H1 (cell line): ENCODE results near the gene POU2F1. TPM values are rescaled to one million over a fixed set of nuclear protein-coding genes. Genes with fewer than 3 reads are reported as not detected.

ENCODE experiments used
- ATF3 ChIP-seq: IDR thresholded peaks from 2 replicates; pipeline ENCODE4 v1.6.1; 2011; ENCODE audit warnings: low read depth, mild to moderate bottlenecking, low read length; ENCODE audit not compliant: insufficient read depth
- BACH1 ChIP-seq: IDR thresholded peaks from 2 replicates; pipeline ENCODE4 v1.6.1; 2012; ENCODE audit warnings: low read length, improper control_type of control experiment
- CBX5 ChIP-seq: fragments of 300-800, 300-1000 bp; sonication (generic); IDR thresholded peaks from 2 replicates; pipeline ENCODE4 v1.7.1; 2016; ENCODE audit warnings: antibody characterized with exemption, low read length, low read depth
- CBX8 ChIP-seq: fragments of 300-800, 300-1000 bp; sonication (generic); IDR thresholded peaks from 2 replicates; pipeline ENCODE4 v1.7.1; 2016; ENCODE audit warnings: low read depth, low read length, borderline replicate concordance
- CHD2 ChIP-seq: IDR thresholded peaks from 2 replicates; pipeline ENCODE4 v1.6.1; 2012; ENCODE audit warnings: low read length, improper control_type of control experiment
- CREB1 ChIP-seq: IDR thresholded peaks from 2 replicates; pipeline ENCODE4 v1.6.1; 2012; ENCODE audit warnings: inconsistent platforms
- CTBP2 ChIP-seq: IDR thresholded peaks from 2 replicates; pipeline ENCODE4 v1.7.0; 2011; ENCODE audit warnings: borderline replicate concordance, mild to moderate bottlenecking, moderate library complexity, mixed read lengths, low read length; ENCODE audit not compliant: insufficient read depth, insufficient read length
- EP300 ChIP-seq, 2 experiments: IDR thresholded peaks; 1 replicate in 1 of 2; 2 replicates in 1 of 2; pipeline ENCODE4 v1.6.1; 2011 to 2012; ENCODE audit warnings: low read depth in 2 of 2, low read length in 2 of 2, mild to moderate bottlenecking in 2 of 2, borderline replicate concordance in 1 of 2, inconsistent platforms in 1 of 2, moderate library complexity in 1 of 2
- GABPA ChIP-seq: IDR thresholded peaks from 2 replicates; pipeline ENCODE4 v1.6.1; 2011; ENCODE audit warnings: mild to moderate bottlenecking, low read length, moderate library complexity, borderline replicate concordance; ENCODE audit not compliant: insufficient read depth
- JUN ChIP-seq: IDR thresholded peaks from 2 replicates; pipeline ENCODE4 v1.6.1; 2011; ENCODE audit warnings: low read depth, mild to moderate bottlenecking, improper control_type of control experiment, low read length
- MAFK ChIP-seq: IDR thresholded peaks from 2 replicates; pipeline ENCODE4 v1.6.1; 2012; ENCODE audit warnings: low read depth, mild to moderate bottlenecking, improper control_type of control experiment, low read length
- MAX ChIP-seq: IDR thresholded peaks from 2 replicates; pipeline ENCODE4 v1.6.1; 2012; ENCODE audit warnings: inconsistent platforms
- POLR2AphosphoS5 ChIP-seq: IDR thresholded peaks from 2 replicates; pipeline ENCODE4 v1.6.1; 2011; ENCODE audit warnings: low read depth, low read length
- POU5F1 ChIP-seq: IDR thresholded peaks from 2 replicates; pipeline ENCODE4 v1.6.1; 2011; ENCODE audit warnings: low read depth, mild to moderate bottlenecking, low read length, moderate library complexity
- RBBP5 ChIP-seq: IDR thresholded peaks from 2 replicates; pipeline ENCODE4 v1.7.1; 2012; ENCODE audit warnings: low read depth, mild to moderate bottlenecking, inconsistent platforms, low read length, moderate library complexity, borderline replicate concordance
- SAP30 ChIP-seq: fragments of 300-600 bp; sonication (generic); IDR thresholded peaks from 2 replicates; pipeline ENCODE4 v1.7.1; 2012; ENCODE audit warnings: low read length, moderate library complexity, mild to moderate bottlenecking, inconsistent platforms; ENCODE audit not compliant: insufficient read depth, insufficient replicate concordance
- SIX5 ChIP-seq: IDR thresholded peaks from 2 replicates; pipeline ENCODE4 v1.6.1; 2011; ENCODE audit warnings: mild to moderate bottlenecking, low read depth, low read length
- SP2 ChIP-seq: IDR thresholded peaks from 2 replicates; pipeline ENCODE4 v1.6.1; 2012; ENCODE audit warnings: mild to moderate bottlenecking, low read length, inconsistent platforms
- SUZ12 ChIP-seq: fragments of 200-600 bp; sonication (generic); IDR thresholded peaks from 2 replicates; pipeline ENCODE4 v1.6.1; 2012; ENCODE audit warnings: mild to moderate bottlenecking, inconsistent platforms, low read length, moderate library complexity, mixed read lengths
- TAF1 ChIP-seq: IDR thresholded peaks from 2 replicates; pipeline ENCODE4 v1.6.1; 2011; ENCODE audit warnings: mild to moderate bottlenecking, low read depth, low read length
- TCF12 ChIP-seq: IDR thresholded peaks from 2 replicates; pipeline ENCODE4 v1.6.1; 2011; ENCODE audit warnings: low read depth, mild to moderate bottlenecking, low read length
- USF2 ChIP-seq: IDR thresholded peaks from 2 replicates; pipeline ENCODE4 v1.6.1; 2011; ENCODE audit warnings: low read length, improper control_type of control experiment
- YY1 ChIP-seq: IDR thresholded peaks from 2 replicates; pipeline ENCODE4 v1.6.1; 2011; ENCODE audit warnings: low read depth, mild to moderate bottlenecking, low read length
- ZNF274 ChIP-seq: IDR thresholded peaks from 2 replicates; pipeline ENCODE4 v1.7.0; 2012; ENCODE audit warnings: low read length, borderline replicate concordance; ENCODE audit errors: extremely low read depth
- polyA plus RNA-seq, 7 experiments: library from polyadenylated mRNA; depleted of rRNA in 3 of 7; stranded (reverse) in 5 of 7; unstranded in 2 of 7; fragments of >200 nt in 5 of 7; fragments of 200-250 nt in 2 of 7; gene quantifications; 1 replicate in 5 of 7; 2 replicates in 1 of 7; 4 replicates in 1 of 7; pipeline versions ENCODE4 v1.2.1 to v1.2.3, GENCODE V29; 2011 to 2013; ENCODE audit warnings: missing spikeins in 2 of 7, mixed read lengths in 2 of 7
- total RNA-seq: library from RNA; stranded (reverse); fragmentation: NEBNext Ultra II Directional; extraction: Animal tissue kit (Norgen Biotek cat#: 25700); gene quantifications from 2 replicates; pipeline ENCODE4 v1.2.1, GENCODE V29; 2021

Gene POU2F1
- total and polyA plus RNA-seq, 2 of the 8 experiments (the other 6 are each of a cell fraction or from before 2014, with no cell fraction given), result 37.0 to 57.2 TPM

- TF ChIP-seq CBX8 (no peak), ATF3 (no peak), RBBP5 (no peak), BACH1 (no peak), POU5F1 (no peak), YY1 (peak; percentile 79), EP300 (IDR thresholded peaks at IDR 0.05; ENCODE audit: borderline replicate concordance in 1 of 2, low read depth in 2 of 2, low read length in 2 of 2) (no peak), POLR2AphosphoS5 (no peak), MAFK (no peak), TCF12 (no peak), GABPA (no peak), SP2 (no peak), MAX (no peak), ZNF274 (no peak), CBX5 (no peak), TAF1 (no peak), JUN (no peak), USF2 (no peak), CHD2 (no peak), SUZ12 (no peak), SIX5 (no peak), CREB1 (no peak), CTBP2 (no peak), SAP30 (no peak)
Measured at GRCh38 chr1:167442142-167442848, 221.6 kb downstream of the POU2F1 start (continued).
